Bronchial epithelial cell (primary cell): ENCODE measurements around the gene IFI27L1. TPM values are rescaled to one million over a fixed set of nuclear protein-coding genes. Genes with fewer than 3 reads are reported as not detected.

Experiments used
- DNase-seq: peaks from one replicate; pipeline ENCODE4 v3.0.0-alpha.2; 2010; ENCODE audit warnings: low read depth
- FAIRE-seq: peaks from 2 replicates; lab custom pipeline; 2011; peaks lifted over from hg19 to GRCh38; lab: Jason Lieb, UNC
- H3K27me3 ChIP-seq: 2 replicates; pipeline ENCODE4 v1.5.1; 2011; ENCODE audit warnings: low read length; ENCODE audit not compliant: control insufficient read depth, insufficient read depth
- H3K36me3 ChIP-seq: 2 replicates; pipeline ENCODE4 v1.5.1; 2011; ENCODE audit warnings: low read length; ENCODE audit not compliant: control insufficient read depth, insufficient read depth
- H3K4me3 ChIP-seq: 2 replicates; pipeline ENCODE4 v1.5.1; 2011; ENCODE audit warnings: mild to moderate bottlenecking, low read depth, low read length, control low read depth
- CTCF ChIP-seq: IDR thresholded peaks from 2 replicates; pipeline ENCODE4 v1.5.1; 2011; ENCODE audit warnings: mild to moderate bottlenecking, moderate library complexity, low read length, control low read depth, inconsistent platforms; ENCODE audit not compliant: insufficient read depth, severe bottlenecking
- total RNA-seq: library from RNA; depleted of rRNA; stranded (reverse); fragments of >200 nt; gene quantifications from 2 replicates; pipeline ENCODE4 v1.2.1, GENCODE V29; 2014

The IFI27L1 gene
- total RNA-seq, 1 donor from 2014 or later, result 8.7 TPM

GRCh38 chr14:94120667-94121340, 39.7 kb downstream of the IFI27L1 start:
- peaks cover 3% of the 10 kb centered on the region for H3K27me3 ChIP-seq
- H3K4me3 ChIP-seq, result no peak overlapping the region
- FAIRE-seq (peak; percentile 93), DNase-seq (peak; percentile 53)
- no peak for TF ChIP-seq CTCF
- no peaks in the 10 kb centered on the region for H3K36me3 ChIP-seq

DNA sequence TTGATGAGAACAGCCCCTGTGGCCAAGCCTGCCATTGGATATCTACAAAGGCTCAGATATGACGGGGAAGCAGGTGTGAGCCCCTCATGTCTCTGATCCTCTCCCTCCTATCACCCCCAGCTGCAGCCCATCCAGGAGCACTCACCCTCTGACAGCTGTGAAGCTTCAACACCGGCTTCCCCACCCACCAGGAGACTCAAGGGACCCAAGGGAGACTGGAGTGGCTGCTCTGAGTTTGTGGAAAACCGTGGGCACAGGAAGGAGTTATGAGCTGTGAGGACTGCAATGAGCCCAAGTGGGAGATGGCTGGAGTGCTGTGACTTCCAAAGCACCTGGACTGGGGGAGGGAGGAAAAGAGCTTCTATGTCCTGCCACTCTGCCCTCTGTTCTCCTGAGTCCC, 40.4 kb downstream of the IFI27L1 start:
- Histone ChIP-seq H3K36me3 (no peaks in the 10 kb centered on the region), H3K27me3 (peaks cover 2% of the 10 kb centered on the region), H3K4me3 (no peak overlapping the region)
- no peak for DNase-seq
- no peak for TF ChIP-seq CTCF
- no peak for FAIRE-seq

DNA sequence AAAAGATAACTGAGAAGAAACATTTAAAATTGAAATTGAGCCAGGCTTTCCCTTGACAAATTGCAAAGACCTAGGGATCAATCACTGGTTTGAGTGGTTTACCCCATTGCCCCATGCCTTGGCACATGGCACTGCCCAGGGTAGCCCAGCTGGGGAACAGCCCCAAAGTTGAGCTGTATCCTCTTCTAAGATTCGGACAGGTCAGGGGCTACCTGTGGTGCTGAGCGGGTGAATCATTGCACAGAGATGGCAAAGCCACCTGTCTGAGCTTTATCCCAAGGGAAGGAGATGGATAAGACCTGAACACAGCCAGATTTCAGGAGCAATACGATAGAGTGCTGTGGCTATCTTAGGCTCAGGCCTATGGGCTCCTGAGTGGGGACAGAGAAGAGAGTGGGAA, 41.3 kb downstream of the IFI27L1 start:
- H3K27me3 ChIP-seq, result no peaks in the 10 kb centered on the region
- H3K4me3 ChIP-seq, result no peak overlapping the region
- TF ChIP-seq CTCF, result no peak
- DNase-seq, result no peak
- no peaks in the 10 kb centered on the region for H3K36me3 ChIP-seq
- FAIRE-seq, result no peak

DNA sequence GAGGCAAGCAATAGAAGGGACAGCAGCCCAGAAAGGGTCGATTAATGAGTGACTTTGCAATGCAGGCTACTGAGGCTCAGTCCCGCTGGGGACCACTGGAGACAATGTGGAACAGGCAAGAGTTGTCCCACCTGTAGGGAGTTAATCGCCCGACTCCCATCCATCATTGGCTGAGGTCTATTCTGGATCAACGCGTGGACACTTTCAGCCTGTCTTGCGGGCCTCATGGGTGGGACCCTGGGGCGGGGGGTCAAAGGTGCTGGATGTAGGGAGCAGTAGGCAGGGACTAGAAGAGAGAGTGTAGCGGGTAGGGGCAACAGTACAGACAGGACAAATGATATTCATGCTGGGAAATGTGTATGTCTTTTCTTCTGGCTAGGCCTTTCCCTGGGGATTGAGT, 42.2 kb downstream of the IFI27L1 start:
- Histone ChIP-seq H3K27me3 (no peaks in the 10 kb centered on the region), H3K4me3 (no peak overlapping the region), H3K36me3 (peaks cover 3% of the 10 kb centered on the region)
- DNase-seq, result no peak
- FAIRE-seq, result no peak
- no peak for TF ChIP-seq CTCF

- no peak for FAIRE-seq
- TF ChIP-seq CTCF, result no peak
Observed at GRCh38 chr14:94123868-94124267, 42.8 kb downstream of the IFI27L1 start.

More at GRCh38 chr14:94123868-94124267, 42.8 kb downstream of the IFI27L1 start:
- no peak for DNase-seq
- no peaks in the 10 kb centered on the region for H3K27me3 ChIP-seq
- peaks cover 3% of the 10 kb centered on the region for H3K36me3 ChIP-seq
- no peak overlapping the region for H3K4me3 ChIP-seq
